ENCODE measurements around the gene FAM234B.

Gene FAM234B

GRCh38 chr12:13119826-13120225 lies 75.6 kb downstream of the FAM234B start:
- DNase-seq (ENCODE audit: low read depth) = no peak

- no peak for DNase-seq (ENCODE audit: low read depth)
Observed at GRCh38 chr12:13120413-13120812, 76.2 kb downstream of the FAM234B start.

- no peak for DNase-seq (ENCODE audit: low read depth)
Observed at GRCh38 chr12:13121568-13121967, 77.4 kb downstream of the FAM234B start.

GRCh38 chr12:13124656-13125505 lies 80.7 kb downstream of the FAM234B start:
- DNase-seq (ENCODE audit: low read depth) = no peak

DNA sequence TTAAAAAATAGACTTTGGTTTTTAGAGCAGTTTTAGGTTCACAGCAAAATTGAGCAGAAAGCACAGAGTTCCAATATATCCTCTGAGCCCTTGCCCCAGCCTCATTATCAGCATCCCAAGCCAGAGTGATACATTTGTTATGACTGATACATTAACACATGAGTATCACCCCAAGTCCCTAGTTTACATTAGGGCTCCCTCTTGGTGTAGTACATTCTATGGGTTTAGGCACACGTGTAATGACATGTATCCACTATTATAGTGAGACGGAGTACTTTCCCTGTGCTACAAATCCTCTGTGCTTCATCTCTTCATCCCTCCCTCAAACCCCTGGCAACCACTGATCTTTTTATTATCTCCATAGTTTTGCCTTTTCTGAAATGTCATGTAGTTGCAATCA lies 81.8 kb downstream of the FAM234B start:
- DNase-seq (ENCODE audit: low read depth) = no peak

- no peak for DNase-seq (ENCODE audit: low read depth)
Observed at GRCh38 chr12:13126494-13126893, 82.3 kb downstream of the FAM234B start.

- DNase-seq (ENCODE audit: low read depth) = no peak
Observed at GRCh38 chr12:13127444-13127843, 83.3 kb downstream of the FAM234B start.

DNA sequence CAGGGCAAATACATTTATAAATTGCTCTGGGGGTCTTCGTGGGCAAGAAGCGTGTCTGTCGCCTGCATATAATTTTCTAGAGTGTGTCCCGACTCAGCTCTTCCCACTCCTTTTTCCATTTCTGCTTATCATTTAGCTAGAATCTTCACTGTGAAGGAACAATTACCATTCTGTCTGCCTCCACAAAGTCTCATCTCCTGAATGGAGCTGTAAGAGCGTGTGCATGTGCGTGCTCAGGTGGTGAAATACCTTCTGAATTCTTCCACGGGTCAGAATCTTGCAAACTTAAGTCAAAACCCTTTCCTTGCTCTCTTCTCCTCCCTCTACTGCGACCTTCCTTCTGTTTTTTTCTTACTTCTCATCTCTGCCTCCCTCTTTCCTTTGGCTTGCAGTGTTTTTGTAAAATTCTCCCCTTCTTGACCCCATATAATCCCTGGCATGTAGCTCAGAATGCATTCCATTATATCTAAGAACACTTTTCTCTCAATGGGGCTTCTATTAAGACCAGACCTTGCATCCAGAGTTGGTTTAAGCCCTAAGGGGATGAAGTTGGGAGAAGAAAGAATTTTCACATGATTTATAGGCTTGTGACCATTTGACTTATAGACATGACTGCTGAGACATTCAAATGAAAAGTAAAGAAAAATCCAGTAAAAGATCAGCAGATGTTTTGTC lies 84.2 kb downstream of the FAM234B start:
- no peak for DNase-seq (ENCODE audit: low read depth)

DNA sequence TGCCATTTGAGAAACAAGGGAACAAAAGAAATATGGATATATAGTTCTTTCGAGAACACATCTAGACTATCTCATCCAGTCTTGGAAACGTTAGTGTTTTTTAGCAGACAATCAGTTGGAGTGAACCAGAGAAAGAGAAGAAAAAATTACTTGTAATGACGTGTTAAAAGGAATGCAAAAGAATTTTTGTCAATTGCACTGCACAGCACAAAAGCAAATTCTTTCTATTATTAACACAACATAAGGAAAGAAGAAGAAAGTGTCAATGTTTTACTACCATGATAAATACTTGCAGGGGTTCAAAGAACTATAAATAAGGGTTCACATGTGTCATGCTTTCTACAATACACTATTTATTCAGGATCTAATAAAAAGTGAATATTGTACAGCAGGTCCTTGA lies 86.8 kb downstream of the FAM234B start:
- DNase-seq (ENCODE audit: low read depth) = no peak

Measured in stimulated activated CD8-positive, alpha-beta memory T cell treated with anti-CD3 and anti-CD28 coated beads, Interleukin-7, amount 100 ng/mL, for 24 hours (primary cell).